ENCODE results near the gene PPA1. TPM values are rescaled to one million over a fixed set of nuclear protein-coding genes. Genes with fewer than 3 reads are reported as not detected.
"Not testable (repeated sequence)": the region's sequence is repeated elsewhere in the genome, so short reads cannot be mapped to it uniquely, and the experiment has no call there.

PPA1 gene
- total RNA-seq, 1 donor: 219 TPM

DNA sequence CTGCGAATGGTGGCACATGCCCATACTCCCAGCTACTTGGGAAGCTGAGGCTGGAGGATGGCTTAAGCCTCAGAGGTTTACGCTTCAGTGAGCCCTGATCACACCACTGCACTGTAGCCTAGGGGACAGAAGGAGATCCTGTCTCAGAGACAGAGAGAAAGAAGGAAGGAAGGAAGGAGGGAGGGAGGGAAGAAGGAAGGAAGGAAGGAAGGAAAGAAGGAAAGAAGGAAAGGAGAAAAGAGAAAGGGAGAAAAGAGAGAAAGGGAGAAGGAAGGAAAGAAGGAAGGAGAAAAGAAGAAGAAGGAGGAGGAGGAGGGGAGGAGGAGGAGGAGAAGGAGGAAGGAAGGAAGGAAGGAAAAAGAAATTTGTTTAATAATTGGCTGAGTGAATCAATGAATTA, 49.9 kb downstream of the PPA1 start:
- TF ChIP-seq, protein P1, sequence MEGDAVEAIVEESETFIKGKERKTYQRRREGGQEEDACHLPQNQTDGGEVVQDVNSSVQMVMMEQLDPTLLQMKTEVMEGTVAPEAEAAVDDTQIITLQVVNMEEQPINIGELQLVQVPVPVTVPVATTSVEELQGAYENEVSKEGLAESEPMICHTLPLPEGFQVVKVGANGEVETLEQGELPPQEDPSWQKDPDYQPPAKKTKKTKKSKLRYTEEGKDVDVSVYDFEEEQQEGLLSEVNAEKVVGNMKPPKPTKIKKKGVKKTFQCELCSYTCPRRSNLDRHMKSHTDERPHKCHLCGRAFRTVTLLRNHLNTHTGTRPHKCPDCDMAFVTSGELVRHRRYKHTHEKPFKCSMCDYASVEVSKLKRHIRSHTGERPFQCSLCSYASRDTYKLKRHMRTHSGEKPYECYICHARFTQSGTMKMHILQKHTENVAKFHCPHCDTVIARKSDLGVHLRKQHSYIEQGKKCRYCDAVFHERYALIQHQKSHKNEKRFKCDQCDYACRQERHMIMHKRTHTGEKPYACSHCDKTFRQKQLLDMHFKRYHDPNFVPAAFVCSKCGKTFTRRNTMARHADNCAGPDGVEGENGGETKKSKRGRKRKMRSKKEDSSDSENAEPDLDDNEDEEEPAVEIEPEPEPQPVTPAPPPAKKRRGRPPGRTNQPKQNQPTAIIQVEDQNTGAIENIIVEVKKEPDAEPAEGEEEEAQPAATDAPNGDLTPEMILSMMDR (IDR thresholded peaks at IDR 0.05; ENCODE audit: extremely low read depth, low read depth, low read length): no peak
- Histone ChIP-seq H4K20me1 (ENCODE audit: insufficient read depth, low read length) (no peaks in the 10 kb centered on the region), H3K4me1 (ENCODE audit: insufficient read depth, low read length) (no peaks in the 10 kb centered on the region), H3K9me3 (ENCODE audit: low read depth, low read length) (no peaks in the 10 kb centered on the region), H3K36me3 (ENCODE audit: insufficient read depth, low read length) (no peaks in the 10 kb centered on the region), H3K79me2 (ENCODE audit: insufficient read depth, low read length) (no peaks in the 10 kb centered on the region), H2AFZ (ENCODE audit: low read length) (no peak overlapping the region), H3K4me3 (ENCODE audit: insufficient read depth, low read length) (no peak overlapping the region), H3K27ac (ENCODE audit: low read depth, low read length) (no peak overlapping the region), H3K4me2 (ENCODE audit: insufficient read depth, low read length) (no peak overlapping the region), H3K27me3 (ENCODE audit: insufficient read depth, low read length) (peaks cover 14% of the 10 kb centered on the region)
- DNase-seq (ENCODE audit: insufficient read length, low spot score, missing footprints): no peak

DNA sequence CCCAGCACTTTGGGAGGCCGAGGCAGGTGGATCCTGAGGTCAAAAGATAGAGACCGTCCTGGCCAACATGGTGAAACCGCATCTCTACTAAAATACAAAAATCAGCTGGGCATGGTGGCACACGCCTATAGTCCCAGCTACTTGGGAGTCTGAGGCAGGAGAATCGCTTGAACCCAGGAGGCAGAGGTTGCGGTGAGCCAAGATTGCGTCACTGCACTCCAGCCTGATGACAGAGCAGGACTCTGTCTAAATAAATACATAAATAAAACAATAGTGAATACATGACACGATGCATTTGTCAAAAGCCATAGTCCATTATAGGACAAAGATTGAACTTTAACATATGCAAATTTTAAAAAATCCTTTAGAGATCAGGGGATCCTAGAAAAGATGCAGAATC, 54.0 kb downstream of the PPA1 start:
- not testable (repeated sequence) for H3K27ac ChIP-seq (ENCODE audit: low read depth, low read length); H3K4me2 ChIP-seq (ENCODE audit: insufficient read depth, low read length); H4K20me1 ChIP-seq (ENCODE audit: insufficient read depth, low read length); H3K79me2 ChIP-seq (ENCODE audit: insufficient read depth, low read length); H2AFZ ChIP-seq (ENCODE audit: low read length); H3K4me1 ChIP-seq (ENCODE audit: insufficient read depth, low read length); H3K9me3 ChIP-seq (ENCODE audit: low read depth, low read length); H3K36me3 ChIP-seq (ENCODE audit: insufficient read depth, low read length); DNase-seq (ENCODE audit: insufficient read length, low spot score, missing footprints); H3K4me3 ChIP-seq (ENCODE audit: insufficient read depth, low read length)
- peaks cover 11% of the 10 kb centered on the region for H3K27me3 ChIP-seq (ENCODE audit: insufficient read depth, low read length)

DNA sequence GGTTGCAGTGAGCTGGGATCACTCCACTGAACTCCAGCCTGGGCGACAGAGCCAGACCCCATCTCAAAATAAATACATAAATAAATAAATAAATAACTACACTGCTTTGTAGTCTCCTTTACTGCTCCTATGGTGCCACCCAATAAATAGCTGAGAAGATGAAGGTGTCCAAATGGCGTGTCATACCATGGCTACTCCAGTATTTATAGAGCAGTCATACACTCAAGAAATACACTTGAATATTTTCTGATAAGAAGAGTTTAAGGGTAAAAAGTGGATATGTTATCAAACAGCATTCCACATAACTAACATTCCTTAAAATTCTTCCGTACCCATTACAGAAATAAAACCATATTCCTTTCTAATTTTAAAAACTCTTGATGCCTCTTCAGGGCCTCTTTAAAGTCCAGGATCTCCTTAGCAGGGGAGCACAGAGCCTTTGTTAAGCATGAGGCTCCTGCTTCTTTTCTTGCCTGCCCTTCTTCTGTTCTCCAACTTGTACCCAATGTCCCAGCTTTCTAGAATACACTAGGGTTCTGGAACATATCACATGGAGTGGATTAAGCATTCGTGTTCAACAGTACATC, 55.0 kb downstream of the PPA1 start:
- no peak overlapping the region for H3K27ac ChIP-seq (ENCODE audit: low read depth, low read length)
- TF ChIP-seq, protein P1 (IDR thresholded peaks at IDR 0.05; ENCODE audit: extremely low read depth, low read depth, low read length): no peak
- DNase-seq (ENCODE audit: insufficient read length, low spot score, missing footprints): no peak
- no peaks in the 10 kb centered on the region for H4K20me1 ChIP-seq (ENCODE audit: insufficient read depth, low read length)
- H3K27me3 ChIP-seq (ENCODE audit: insufficient read depth, low read length): peaks cover 6% of the 10 kb centered on the region
- no peak overlapping the region for H2AFZ ChIP-seq (ENCODE audit: low read length)
- H3K9me3 ChIP-seq (ENCODE audit: low read depth, low read length): no peaks in the 10 kb centered on the region
- H3K4me2 ChIP-seq (ENCODE audit: insufficient read depth, low read length): no peak overlapping the region
- H3K36me3 ChIP-seq (ENCODE audit: insufficient read depth, low read length): no peaks in the 10 kb centered on the region
- H3K79me2 ChIP-seq (ENCODE audit: insufficient read depth, low read length): no peaks in the 10 kb centered on the region
- H3K4me1 ChIP-seq (ENCODE audit: insufficient read depth, low read length): peaks cover 8% of the 10 kb centered on the region
- no peak overlapping the region for H3K4me3 ChIP-seq (ENCODE audit: insufficient read depth, low read length)

DNA sequence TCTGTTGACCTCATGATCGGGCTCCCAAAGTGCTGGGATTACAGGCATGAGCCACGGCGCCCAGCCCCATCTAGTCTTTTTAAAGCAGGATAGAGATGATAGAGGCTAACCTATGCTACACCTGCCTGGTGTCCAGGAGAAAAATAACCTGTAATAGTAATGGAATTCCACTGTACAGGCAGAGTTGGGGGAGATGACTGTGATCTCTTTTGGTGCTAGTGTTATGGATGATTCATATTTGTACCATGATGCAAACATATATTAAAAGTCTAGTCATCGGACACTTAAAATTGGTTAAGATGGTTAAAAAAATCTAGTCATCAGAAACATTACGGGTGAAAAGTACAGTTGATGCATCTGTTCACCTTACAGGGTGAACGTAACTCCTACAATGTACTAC, 56.8 kb downstream of the PPA1 start:
- Histone ChIP-seq H4K20me1 (ENCODE audit: insufficient read depth, low read length) (no peaks in the 10 kb centered on the region), H3K79me2 (ENCODE audit: insufficient read depth, low read length) (no peaks in the 10 kb centered on the region), H3K9me3 (ENCODE audit: low read depth, low read length) (no peaks in the 10 kb centered on the region), H3K27ac (ENCODE audit: low read depth, low read length) (no peak overlapping the region), H3K4me3 (ENCODE audit: insufficient read depth, low read length) (no peak overlapping the region), H2AFZ (ENCODE audit: low read length) (no peak overlapping the region), H3K36me3 (ENCODE audit: insufficient read depth, low read length) (no peaks in the 10 kb centered on the region), H3K4me1 (ENCODE audit: insufficient read depth, low read length) (peaks cover 8% of the 10 kb centered on the region), H3K27me3 (ENCODE audit: insufficient read depth, low read length) (no peaks in the 10 kb centered on the region), H3K4me2 (ENCODE audit: insufficient read depth, low read length) (no peak overlapping the region)
- peak; percentile 42 for DNase-seq (ENCODE audit: insufficient read length, low spot score, missing footprints)
- TF ChIP-seq, protein P1 (IDR thresholded peaks at IDR 0.05; ENCODE audit: extremely low read depth, low read depth, low read length): no peak
